Transverse colon (tissue), 4 donors: ENCODE measurements around the gene MYH13. TPM values are rescaled to one million over a fixed set of nuclear protein-coding genes. Genes with fewer than 3 reads are reported as not detected.

Source experiments
- DNase-seq: peaks from one replicate; pipeline ENCODE4 v3.0.0-alpha.2; 2019
- H3K27ac ChIP-seq, 4 donors: fragments of 200-600 bp; sonication (generic); 2 replicates each; pipeline ENCODE4 v1.5.1; 2016 to 2018; ENCODE audit warnings: inconsistent platforms in 4 of 4
- H3K27me3 ChIP-seq: fragments of 200-600 bp; sonication (generic); 2 replicates; pipeline ENCODE4 v1.5.1; 2017; ENCODE audit warnings: inconsistent platforms
- H3K36me3 ChIP-seq, 4 donors: fragments of 200-600 bp; sonication (generic); 2 replicates each; pipeline ENCODE4 v1.5.1; 2017 to 2019; ENCODE audit warnings: inconsistent platforms in 4 of 4
- H3K4me1 ChIP-seq, 4 donors: fragments of 200-600 bp; sonication (generic); 2 replicates each; pipeline ENCODE4 v1.5.1; 2017 to 2020; ENCODE audit warnings: inconsistent platforms in 4 of 4
- H3K4me3 ChIP-seq, 4 donors: fragments of 200-600 bp; sonication (generic); 1 replicate in 1 of 4; 2 replicates in 3 of 4; pipeline versions ENCODE4 v1.5.1 to v1.6.1; 2017 to 2019; ENCODE audit warnings: inconsistent platforms in 4 of 4
- H3K9me3 ChIP-seq, 2 donors: fragments of 200-600 bp; sonication (generic); 2 replicates each; pipeline ENCODE4 v1.5.1; 2017 to 2019; ENCODE audit warnings: inconsistent platforms in 2 of 2
- EP300 ChIP-seq: sonication (generic); formaldehyde crosslinking; IDR thresholded peaks from one replicate; pipeline ENCODE4 v1.6.1; 2017; ENCODE audit warnings: antibody characterized with exemption, low read depth
- POLR2A ChIP-seq: fragments of 450-650 bp; IDR thresholded peaks from one replicate; pipeline ENCODE4 v1.6.1; 2016; ENCODE audit warnings: antibody characterized with exemption, mild to moderate bottlenecking, moderate library complexity
- POLR2AphosphoS5 ChIP-seq, 3 donors: sonication (generic); formaldehyde crosslinking; IDR thresholded peaks; one replicate each; pipeline ENCODE4 v1.6.1; 2016; ENCODE audit warnings: antibody characterized with exemption in 3 of 3
- WGBS, 2 donors: methylation state at CpG; one replicate each; pipeline ENCODE4 v1.1.5; 2018; ENCODE audit warnings: low coverage in 1 of 2; 5-methylcytosine and 5-hydroxymethylcytosine counted together
- in situ Hi-C, 4 donors: fragments of 200-750 bp; cut with MboI; loops; one replicate each; pipeline versions ENCODE4 v1.15.0 to v1.15.1; 2017; ENCODE audit warnings: low sequenced_read_pairs in 3 of 4, low pct_ligation_motif_present in 1 of 4, low pct_unique_long_range_greater_than_20kb in 1 of 4
- intact Hi-C: fragments of 100-400 bp; cut with DNase I; formaldehyde crosslinking; loops from one replicate; pipeline ENCODE4 v1.15.1; 2023; ENCODE audit warnings: low total_unique reads
- total RNA-seq, 4 donors: library from RNA; depleted of rRNA; stranded (reverse); fragments of >200 nt; gene quantifications; one replicate each; pipeline ENCODE4 v1.1.0, GENCODE V29; 2016
- TF ChIP-seq, protein P1 (sequence below), 5 experiments: fragments of 200-600 bp in 3 of 5; fragments of 450-650 bp in 2 of 5; sonication (generic) in 3 of 5; IDR thresholded peaks; 1 replicate in 2 of 5; 2 replicates in 3 of 5; pipeline ENCODE4 v1.5.1; 2016 to 2017; ENCODE audit warnings: antibody characterized with exemption in 5 of 5, inconsistent platforms in 3 of 5, mild to moderate bottlenecking in 2 of 5, moderate library complexity in 1 of 5

The MYH13 gene
- total RNA-seq, 4 donors from 2014 or later, result 0.14 to 2.6 (median 0.16) TPM; not detected in 1

DNA sequence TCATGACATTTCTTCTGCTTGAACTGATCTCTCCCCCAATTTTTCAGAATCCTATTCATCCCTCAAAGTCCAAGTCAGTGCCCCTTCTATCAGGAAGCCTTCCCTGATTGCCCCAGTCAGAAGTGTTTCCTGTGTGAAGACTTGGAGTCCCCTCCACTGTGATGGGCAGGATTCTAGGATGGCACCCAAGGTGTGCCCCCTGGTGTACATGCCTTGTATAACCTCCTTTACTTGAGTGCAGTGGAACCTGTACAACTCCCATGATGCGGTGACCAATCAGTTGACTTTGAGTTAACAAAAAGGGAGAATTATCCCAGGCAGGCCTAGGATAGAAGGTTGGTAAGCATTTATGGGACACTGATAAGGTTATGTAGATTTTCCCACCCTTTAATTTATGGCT is 23.4 kb downstream of the MYH13 start:
- H3K4me1 ChIP-seq, result no peaks in the 10 kb centered on the region
- H3K27ac ChIP-seq, result no peak overlapping the region
- intact Hi-C loops, result no loop called here
- no peaks in the 10 kb centered on the region for H3K27me3 ChIP-seq
- H3K4me3 ChIP-seq, result no peak overlapping the region
- TF ChIP-seq EP300 (no peak), POLR2AphosphoS5 (IDR thresholded peaks at IDR 0.05) (no peak)
- TF ChIP-seq, protein P1, sequence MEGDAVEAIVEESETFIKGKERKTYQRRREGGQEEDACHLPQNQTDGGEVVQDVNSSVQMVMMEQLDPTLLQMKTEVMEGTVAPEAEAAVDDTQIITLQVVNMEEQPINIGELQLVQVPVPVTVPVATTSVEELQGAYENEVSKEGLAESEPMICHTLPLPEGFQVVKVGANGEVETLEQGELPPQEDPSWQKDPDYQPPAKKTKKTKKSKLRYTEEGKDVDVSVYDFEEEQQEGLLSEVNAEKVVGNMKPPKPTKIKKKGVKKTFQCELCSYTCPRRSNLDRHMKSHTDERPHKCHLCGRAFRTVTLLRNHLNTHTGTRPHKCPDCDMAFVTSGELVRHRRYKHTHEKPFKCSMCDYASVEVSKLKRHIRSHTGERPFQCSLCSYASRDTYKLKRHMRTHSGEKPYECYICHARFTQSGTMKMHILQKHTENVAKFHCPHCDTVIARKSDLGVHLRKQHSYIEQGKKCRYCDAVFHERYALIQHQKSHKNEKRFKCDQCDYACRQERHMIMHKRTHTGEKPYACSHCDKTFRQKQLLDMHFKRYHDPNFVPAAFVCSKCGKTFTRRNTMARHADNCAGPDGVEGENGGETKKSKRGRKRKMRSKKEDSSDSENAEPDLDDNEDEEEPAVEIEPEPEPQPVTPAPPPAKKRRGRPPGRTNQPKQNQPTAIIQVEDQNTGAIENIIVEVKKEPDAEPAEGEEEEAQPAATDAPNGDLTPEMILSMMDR (IDR thresholded peaks at IDR 0.05), result peak in 2 of 5 experiments; percentile 8 to 14
- no peaks in the 10 kb centered on the region for H3K36me3 ChIP-seq
- 76% methylated on average over 1 of the region's 1 CpG; no CpG with 5 or more reads in 1 of the 2 donors for WGBS, 2 donors
- no peak for DNase-seq
- in situ Hi-C loops, result loop anchor here in 2 of 4 donors (25.0 kb wide), 2 partner anchors 88 to 213 kb away; no protein-coding TSS in a partner anchor
- H3K9me3 ChIP-seq, result no peaks in the 10 kb centered on the region

DNA sequence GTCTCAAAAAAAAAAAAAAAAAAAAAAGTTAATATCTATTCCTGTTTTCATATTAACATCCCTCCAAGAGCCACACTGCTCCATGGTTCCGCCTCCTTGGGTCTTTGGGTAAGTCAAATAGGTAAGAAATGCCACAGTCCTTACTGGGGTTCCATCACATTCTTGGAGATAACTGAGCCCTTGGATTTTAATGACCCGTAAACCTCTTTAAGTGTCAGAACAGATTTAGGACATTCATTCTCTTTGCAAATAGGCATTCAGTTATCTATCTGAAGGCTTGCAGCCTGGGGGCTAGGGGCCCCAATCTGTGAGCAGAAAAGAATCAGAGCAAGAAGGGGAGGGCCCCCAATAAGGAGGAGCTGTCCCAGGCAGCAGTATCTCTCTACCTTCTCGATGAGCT is 28.0 kb downstream of the MYH13 start:
- H3K4me1 ChIP-seq, result no peaks in the 10 kb centered on the region
- TF ChIP-seq EP300 (no peak), POLR2AphosphoS5 (IDR thresholded peaks at IDR 0.05) (no peak), POLR2A (no peak)
- TF ChIP-seq, protein P1 (IDR thresholded peaks at IDR 0.05), result no peak
- no peak for DNase-seq
- in situ Hi-C loops (loop anchor here in 2 of 4 donors (25.0 kb wide), 2 partner anchors 92 to 217 kb away; no protein-coding TSS in a partner anchor), intact Hi-C loops (no loop called here)
- no peaks in the 10 kb centered on the region for H3K9me3 ChIP-seq
- no peak overlapping the region for H3K4me3 ChIP-seq
- no peak overlapping the region for H3K27ac ChIP-seq
- H3K36me3 ChIP-seq, result no peaks in the 10 kb centered on the region
- 85 to 90% methylated on average over 2 to 3 of the region's 3 CpGs for WGBS, 2 donors
- no peaks in the 10 kb centered on the region for H3K27me3 ChIP-seq

DNA sequence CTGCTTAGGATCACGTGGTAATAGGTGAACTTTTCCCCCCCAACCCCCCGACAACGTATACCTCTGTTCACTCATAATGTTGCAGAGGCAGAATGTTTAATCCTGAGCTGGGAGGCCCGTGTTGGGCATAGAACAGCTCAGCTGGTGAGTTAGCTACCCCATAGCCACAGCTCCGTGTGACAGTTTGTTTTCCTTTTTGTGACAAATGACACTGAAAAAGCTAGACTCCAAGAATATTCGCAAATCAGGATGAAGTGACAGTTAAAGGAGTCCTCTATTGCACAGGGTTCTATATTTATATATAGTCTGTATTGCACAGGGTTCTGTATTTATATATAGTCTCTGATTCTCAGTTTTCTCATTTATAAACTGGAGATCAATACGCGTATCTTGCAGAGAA is 33.8 kb downstream of the MYH13 start:
- WGBS, 2 donors, result 69% methylated on average over 5 to 8 of the region's 8 CpGs
- DNase-seq, result no peak

DNA sequence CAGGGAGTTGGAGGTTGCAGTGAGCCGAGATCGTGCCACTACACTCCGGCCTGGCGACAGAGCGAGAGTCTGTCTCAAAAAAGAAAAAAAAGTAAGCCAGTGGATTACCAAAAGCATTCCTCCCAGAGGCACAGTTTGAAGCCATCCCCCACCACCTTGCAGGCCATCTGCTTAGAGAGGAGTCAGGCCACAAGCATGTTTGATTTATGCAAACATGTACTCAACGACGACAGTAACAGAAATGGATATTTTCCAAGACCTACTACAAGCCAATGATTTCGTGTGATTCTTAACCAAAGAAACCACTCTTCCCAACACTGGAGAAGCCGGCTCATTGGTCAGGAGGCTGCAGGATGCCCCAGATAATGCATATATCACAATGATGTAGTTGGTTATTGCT is 34.8 kb downstream of the MYH13 start:
- no peak overlapping the region for H3K4me3 ChIP-seq
- TF ChIP-seq EP300 (no peak), POLR2A (no peak), POLR2AphosphoS5 (IDR thresholded peaks at IDR 0.05) (no peak)
- TF ChIP-seq, protein P1 (IDR thresholded peaks at IDR 0.05), result no peak
- in situ Hi-C loops (loop anchor here in 2 of 4 donors (25.0 kb wide), 2 partner anchors 99 to 224 kb away; no protein-coding TSS in a partner anchor), intact Hi-C loops (loop anchor here (5.0 to 10.0 kb wide), 2 partner anchors 124 to 267 kb away; no protein-coding TSS in a partner anchor)
- WGBS, 2 donors, result 48 to 70% methylated on average over 4 to 9 of the region's 9 CpGs
- no peak for DNase-seq
- H3K9me3 ChIP-seq, result no peaks in the 10 kb centered on the region
- no peaks in the 10 kb centered on the region for H3K27me3 ChIP-seq
- H3K27ac ChIP-seq, result no peak overlapping the region
- H3K36me3 ChIP-seq, result no peaks in the 10 kb centered on the region
- no peaks in the 10 kb centered on the region for H3K4me1 ChIP-seq

More for the DNA sequence above, 33.8 kb downstream of the MYH13 start:
- H3K27ac ChIP-seq, result no peak overlapping the region
- intact Hi-C loops (loop anchor here (5.0 to 10.0 kb wide), 2 partner anchors 123 to 266 kb away; no protein-coding TSS in a partner anchor), in situ Hi-C loops (loop anchor here in 2 of 4 donors (25.0 kb wide), 2 partner anchors 98 to 223 kb away; no protein-coding TSS in a partner anchor)
- H3K36me3 ChIP-seq, result no peaks in the 10 kb centered on the region
- TF ChIP-seq, protein P1 (IDR thresholded peaks at IDR 0.05), result no peak
- no peak for TF ChIP-seq EP300
- no peak for TF ChIP-seq POLR2AphosphoS5 (IDR thresholded peaks at IDR 0.05)
- TF ChIP-seq POLR2A, result no peak
- H3K27me3 ChIP-seq, result no peaks in the 10 kb centered on the region
- H3K4me3 ChIP-seq, result no peak overlapping the region
- H3K9me3 ChIP-seq, result no peaks in the 10 kb centered on the region
- no peaks in the 10 kb centered on the region for H3K4me1 ChIP-seq
